ENCODE data around the gene FER1L5.

Gene FER1L5

DNA sequence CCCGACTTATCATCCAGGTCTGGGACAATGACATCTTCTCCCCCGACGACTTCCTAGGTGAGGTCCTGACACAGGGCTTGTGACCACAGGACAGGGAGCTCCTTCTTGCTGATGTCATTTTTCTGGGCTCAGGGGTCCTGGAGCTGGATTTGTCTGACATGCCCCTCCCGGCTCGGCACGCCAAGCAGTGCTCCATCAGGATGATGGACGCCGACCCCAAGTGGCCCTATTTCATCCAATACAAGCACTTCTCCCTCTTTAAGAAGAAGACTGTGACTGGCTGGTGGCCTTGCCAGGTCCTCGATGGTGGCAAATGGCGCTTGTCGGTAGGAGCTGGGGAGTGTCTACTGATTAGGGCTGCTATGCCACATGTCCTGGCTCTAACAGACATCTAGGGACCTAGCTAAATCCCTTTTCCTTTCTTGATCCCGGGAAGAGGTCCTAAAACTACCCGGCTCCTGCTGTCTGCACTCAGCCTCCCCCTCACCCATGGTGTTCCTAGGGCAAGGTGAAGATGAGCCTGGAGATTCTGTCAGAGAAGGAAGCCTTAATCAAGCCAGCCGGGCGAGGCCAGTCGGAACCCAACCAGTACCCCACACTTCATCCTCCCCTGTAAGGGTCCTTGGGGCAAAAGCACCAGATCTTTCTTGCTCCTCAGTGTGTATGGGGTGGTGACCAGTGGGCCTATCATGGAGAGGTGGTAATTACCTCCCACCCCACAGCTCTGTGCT is 60.6 kb downstream of the FER1L5 start:
- no peak for TF ChIP-seq FOXM1 (IDR thresholded peaks at IDR 0.05; ENCODE audit: borderline replicate concordance, low read depth)

DNA sequence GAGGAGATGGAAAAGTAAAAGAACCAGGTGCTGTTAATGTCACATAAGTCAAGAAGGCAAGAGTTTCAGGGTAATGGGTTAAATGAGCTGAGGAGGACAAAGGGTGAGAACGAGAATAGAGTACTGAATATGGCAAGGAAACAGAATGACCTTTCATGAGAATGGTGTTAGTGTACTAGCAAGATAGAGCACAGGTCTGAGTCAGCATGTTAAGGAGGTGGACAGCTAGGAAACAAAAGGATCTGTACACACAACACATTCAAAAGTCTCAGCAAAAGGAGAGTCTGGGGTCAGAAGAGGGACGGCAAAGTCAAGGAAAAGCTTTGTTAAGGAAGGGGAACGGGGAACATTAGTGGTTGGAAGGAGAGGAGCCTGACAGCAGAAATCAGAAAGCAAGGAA is 68.4 kb downstream of the FER1L5 start:
- no peak for TF ChIP-seq FOXM1 (IDR thresholded peaks at IDR 0.05; ENCODE audit: borderline replicate concordance, low read depth)
- TF ChIP-seq CEBPB (IDR thresholded peaks at IDR 0.05), result no peak
- TF ChIP-seq, protein P1, sequence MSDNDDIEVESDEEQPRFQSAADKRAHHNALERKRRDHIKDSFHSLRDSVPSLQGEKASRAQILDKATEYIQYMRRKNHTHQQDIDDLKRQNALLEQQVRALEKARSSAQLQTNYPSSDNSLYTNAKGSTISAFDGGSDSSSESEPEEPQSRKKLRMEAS (IDR thresholded peaks at IDR 0.05), result no peak
- TF ChIP-seq, protein P2, sequence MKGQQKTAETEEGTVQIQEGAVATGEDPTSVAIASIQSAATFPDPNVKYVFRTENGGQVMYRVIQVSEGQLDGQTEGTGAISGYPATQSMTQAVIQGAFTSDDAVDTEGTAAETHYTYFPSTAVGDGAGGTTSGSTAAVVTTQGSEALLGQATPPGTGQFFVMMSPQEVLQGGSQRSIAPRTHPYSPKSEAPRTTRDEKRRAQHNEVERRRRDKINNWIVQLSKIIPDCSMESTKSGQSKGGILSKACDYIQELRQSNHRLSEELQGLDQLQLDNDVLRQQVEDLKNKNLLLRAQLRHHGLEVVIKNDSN (IDR thresholded peaks at IDR 0.05), result no peak
- no peak for TF ChIP-seq TAF1 (IDR thresholded peaks at IDR 0.05; ENCODE audit: low read depth)
- no peak for TF ChIP-seq CREB1 (IDR thresholded peaks at IDR 0.05; ENCODE audit: low read depth)
- TF ChIP-seq EGR1 (IDR thresholded peaks at IDR 0.05), result no peak
- TF ChIP-seq RAD21 (IDR thresholded peaks at IDR 0.05; ENCODE audit: low read depth), result no peak
- TF ChIP-seq ZBTB7A (IDR thresholded peaks at IDR 0.05; ENCODE audit: low read depth), result no peak
- no peak for TF ChIP-seq EP300 (IDR thresholded peaks at IDR 0.05; ENCODE audit: borderline replicate concordance)
- no peak for TF ChIP-seq TEAD4 (IDR thresholded peaks at IDR 0.05)
- TF ChIP-seq, protein P3, sequence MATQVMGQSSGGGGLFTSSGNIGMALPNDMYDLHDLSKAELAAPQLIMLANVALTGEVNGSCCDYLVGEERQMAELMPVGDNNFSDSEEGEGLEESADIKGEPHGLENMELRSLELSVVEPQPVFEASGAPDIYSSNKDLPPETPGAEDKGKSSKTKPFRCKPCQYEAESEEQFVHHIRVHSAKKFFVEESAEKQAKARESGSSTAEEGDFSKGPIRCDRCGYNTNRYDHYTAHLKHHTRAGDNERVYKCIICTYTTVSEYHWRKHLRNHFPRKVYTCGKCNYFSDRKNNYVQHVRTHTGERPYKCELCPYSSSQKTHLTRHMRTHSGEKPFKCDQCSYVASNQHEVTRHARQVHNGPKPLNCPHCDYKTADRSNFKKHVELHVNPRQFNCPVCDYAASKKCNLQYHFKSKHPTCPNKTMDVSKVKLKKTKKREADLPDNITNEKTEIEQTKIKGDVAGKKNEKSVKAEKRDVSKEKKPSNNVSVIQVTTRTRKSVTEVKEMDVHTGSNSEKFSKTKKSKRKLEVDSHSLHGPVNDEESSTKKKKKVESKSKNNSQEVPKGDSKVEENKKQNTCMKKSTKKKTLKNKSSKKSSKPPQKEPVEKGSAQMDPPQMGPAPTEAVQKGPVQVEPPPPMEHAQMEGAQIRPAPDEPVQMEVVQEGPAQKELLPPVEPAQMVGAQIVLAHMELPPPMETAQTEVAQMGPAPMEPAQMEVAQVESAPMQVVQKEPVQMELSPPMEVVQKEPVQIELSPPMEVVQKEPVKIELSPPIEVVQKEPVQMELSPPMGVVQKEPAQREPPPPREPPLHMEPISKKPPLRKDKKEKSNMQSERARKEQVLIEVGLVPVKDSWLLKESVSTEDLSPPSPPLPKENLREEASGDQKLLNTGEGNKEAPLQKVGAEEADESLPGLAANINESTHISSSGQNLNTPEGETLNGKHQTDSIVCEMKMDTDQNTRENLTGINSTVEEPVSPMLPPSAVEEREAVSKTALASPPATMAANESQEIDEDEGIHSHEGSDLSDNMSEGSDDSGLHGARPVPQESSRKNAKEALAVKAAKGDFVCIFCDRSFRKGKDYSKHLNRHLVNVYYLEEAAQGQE (IDR thresholded peaks at IDR 0.05; ENCODE audit: low read depth), result no peak
- no peak for TF ChIP-seq NFIC (IDR thresholded peaks at IDR 0.05)
- TF ChIP-seq YY1 (IDR thresholded peaks at IDR 0.05; ENCODE audit: low read depth), result no peak
- no peak for TF ChIP-seq TCF12 (IDR thresholded peaks at IDR 0.05; ENCODE audit: low read depth)

DNA sequence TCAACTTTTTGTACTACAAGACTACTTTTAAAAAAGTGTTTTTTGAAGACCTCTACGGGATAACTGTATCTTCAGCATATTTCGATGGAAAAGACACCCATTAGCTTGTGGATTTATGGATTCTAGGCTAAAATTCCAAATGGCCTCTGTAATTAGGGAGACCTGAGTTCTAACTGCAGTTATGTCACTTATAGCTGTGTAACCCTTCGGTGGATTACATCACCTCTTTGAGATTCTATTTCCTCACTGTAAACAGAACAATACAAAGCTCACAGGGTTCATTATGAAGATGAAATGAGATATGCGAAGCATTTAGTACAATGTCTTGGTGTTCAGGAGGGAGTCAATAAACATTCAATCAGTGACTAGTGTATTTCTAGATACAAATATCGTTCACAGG is 73.1 kb downstream of the FER1L5 start:
- TF ChIP-seq, protein P1 (IDR thresholded peaks at IDR 0.05), result no peak
- 0 out of 2 replicates have a peak, but pooled peaks have one; percentile 16 for TF ChIP-seq CEBPB (IDR thresholded peaks at IDR 0.05)

DNA sequence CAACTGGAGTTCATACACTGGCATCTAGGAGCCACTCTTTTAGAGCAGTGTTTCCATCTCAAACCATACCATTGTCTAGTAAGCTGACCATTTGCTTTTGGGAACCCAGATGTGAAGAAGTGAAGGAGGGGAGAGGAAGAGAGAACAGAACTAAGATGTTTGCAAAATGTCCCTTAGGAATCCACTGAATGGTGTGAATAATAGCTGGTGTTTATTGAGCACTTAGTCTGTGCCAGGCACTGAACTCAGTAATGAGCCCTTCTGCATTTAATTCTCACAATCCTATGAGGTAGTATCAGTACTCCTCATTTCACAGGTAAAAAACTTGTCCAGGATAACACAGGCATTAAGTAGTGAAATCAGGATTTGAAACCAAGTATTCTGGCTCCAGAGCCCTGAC is 73.8 kb downstream of the FER1L5 start:
- TF ChIP-seq FOXM1 (IDR thresholded peaks at IDR 0.05; ENCODE audit: borderline replicate concordance, low read depth) (no peak), RAD21 (IDR thresholded peaks at IDR 0.05; ENCODE audit: low read depth) (no peak), CREB1 (IDR thresholded peaks at IDR 0.05; ENCODE audit: low read depth) (no peak), TAF1 (IDR thresholded peaks at IDR 0.05; ENCODE audit: low read depth) (no peak), EGR1 (IDR thresholded peaks at IDR 0.05) (no peak), ZBTB7A (IDR thresholded peaks at IDR 0.05; ENCODE audit: low read depth) (no peak), TCF12 (IDR thresholded peaks at IDR 0.05; ENCODE audit: low read depth) (no peak), EP300 (IDR thresholded peaks at IDR 0.05; ENCODE audit: borderline replicate concordance) (no peak), TEAD4 (IDR thresholded peaks at IDR 0.05) (no peak), CEBPB (IDR thresholded peaks at IDR 0.05) (no peak), NFIC (IDR thresholded peaks at IDR 0.05) (no peak), YY1 (IDR thresholded peaks at IDR 0.05; ENCODE audit: low read depth) (no peak)
- TF ChIP-seq, protein P1 (IDR thresholded peaks at IDR 0.05), result no peak
- TF ChIP-seq, protein P2 (IDR thresholded peaks at IDR 0.05), result no peak
- TF ChIP-seq, protein P3 (IDR thresholded peaks at IDR 0.05; ENCODE audit: low read depth), result no peak

DNA sequence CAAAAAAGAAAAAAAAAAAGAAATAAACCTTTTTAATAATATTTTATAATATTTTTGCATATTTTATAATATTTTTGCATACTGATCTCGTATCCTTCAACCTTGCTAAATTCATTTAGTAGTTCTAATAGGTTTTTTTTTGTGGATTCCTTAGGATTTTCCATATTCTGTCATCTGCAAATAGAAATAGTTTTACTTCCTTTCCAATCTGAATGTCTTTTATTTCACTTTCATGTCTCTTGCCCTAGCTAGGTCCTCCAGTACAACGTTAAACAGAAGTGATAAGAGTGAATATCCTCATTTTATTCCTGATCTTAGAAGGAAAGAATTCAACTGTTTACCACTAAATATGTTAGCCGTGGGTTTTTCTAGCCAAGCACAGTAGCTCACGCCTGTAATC is 83.6 kb downstream of the FER1L5 start:
- TF ChIP-seq TEAD4 (IDR thresholded peaks at IDR 0.05), result no peak
- TF ChIP-seq RAD21 (IDR thresholded peaks at IDR 0.05; ENCODE audit: low read depth), result no peak
- no peak for TF ChIP-seq NFIC (IDR thresholded peaks at IDR 0.05)
- TF ChIP-seq, protein P2 (IDR thresholded peaks at IDR 0.05), result no peak
- no peak for TF ChIP-seq CEBPB (IDR thresholded peaks at IDR 0.05)
- TF ChIP-seq CREB1 (IDR thresholded peaks at IDR 0.05; ENCODE audit: low read depth), result no peak
- no peak for TF ChIP-seq EGR1 (IDR thresholded peaks at IDR 0.05)
- no peak for TF ChIP-seq TCF12 (IDR thresholded peaks at IDR 0.05; ENCODE audit: low read depth)
- TF ChIP-seq, protein P1 (IDR thresholded peaks at IDR 0.05), result no peak
- TF ChIP-seq TAF1 (IDR thresholded peaks at IDR 0.05; ENCODE audit: low read depth), result no peak
- no peak for TF ChIP-seq FOXM1 (IDR thresholded peaks at IDR 0.05; ENCODE audit: borderline replicate concordance, low read depth)
- TF ChIP-seq ZBTB7A (IDR thresholded peaks at IDR 0.05; ENCODE audit: low read depth), result no peak
- TF ChIP-seq, protein P3 (IDR thresholded peaks at IDR 0.05; ENCODE audit: low read depth), result no peak
- no peak for TF ChIP-seq EP300 (IDR thresholded peaks at IDR 0.05; ENCODE audit: borderline replicate concordance)
- TF ChIP-seq YY1 (IDR thresholded peaks at IDR 0.05; ENCODE audit: low read depth), result no peak
